ENCODE results near the gene ZNF669.

DNA sequence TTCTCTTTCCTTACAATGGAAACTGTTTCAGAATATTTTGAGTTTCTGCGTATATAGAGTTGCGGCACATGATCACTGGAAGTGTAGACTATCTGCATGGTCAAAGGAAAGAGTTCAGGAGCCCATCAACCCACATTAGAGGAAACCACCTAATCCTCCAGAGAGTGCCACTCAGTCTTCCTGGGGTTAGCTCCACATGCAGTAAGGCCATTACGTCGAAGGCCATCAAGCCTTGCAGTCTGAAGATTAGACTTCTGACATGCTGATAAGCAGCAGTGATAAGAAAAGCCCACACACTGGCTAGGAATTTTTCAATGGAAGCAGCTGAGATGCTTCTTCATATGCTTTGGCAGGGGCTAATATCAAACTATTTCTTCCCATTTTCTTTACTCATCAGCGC lies 7.6 kb downstream of the ZNF669 start:
- no peak for TF ChIP-seq EZH2 (IDR thresholded peaks at IDR 0.05; ENCODE audit: borderline replicate concordance, low read length)
- TF ChIP-seq, protein P1, sequence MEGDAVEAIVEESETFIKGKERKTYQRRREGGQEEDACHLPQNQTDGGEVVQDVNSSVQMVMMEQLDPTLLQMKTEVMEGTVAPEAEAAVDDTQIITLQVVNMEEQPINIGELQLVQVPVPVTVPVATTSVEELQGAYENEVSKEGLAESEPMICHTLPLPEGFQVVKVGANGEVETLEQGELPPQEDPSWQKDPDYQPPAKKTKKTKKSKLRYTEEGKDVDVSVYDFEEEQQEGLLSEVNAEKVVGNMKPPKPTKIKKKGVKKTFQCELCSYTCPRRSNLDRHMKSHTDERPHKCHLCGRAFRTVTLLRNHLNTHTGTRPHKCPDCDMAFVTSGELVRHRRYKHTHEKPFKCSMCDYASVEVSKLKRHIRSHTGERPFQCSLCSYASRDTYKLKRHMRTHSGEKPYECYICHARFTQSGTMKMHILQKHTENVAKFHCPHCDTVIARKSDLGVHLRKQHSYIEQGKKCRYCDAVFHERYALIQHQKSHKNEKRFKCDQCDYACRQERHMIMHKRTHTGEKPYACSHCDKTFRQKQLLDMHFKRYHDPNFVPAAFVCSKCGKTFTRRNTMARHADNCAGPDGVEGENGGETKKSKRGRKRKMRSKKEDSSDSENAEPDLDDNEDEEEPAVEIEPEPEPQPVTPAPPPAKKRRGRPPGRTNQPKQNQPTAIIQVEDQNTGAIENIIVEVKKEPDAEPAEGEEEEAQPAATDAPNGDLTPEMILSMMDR (conservative IDR thresholded peaks at IDR 0.05 in 1 of 2, IDR thresholded peaks at IDR 0.05 in 1 of 2; ENCODE audit: extremely low read depth in 1 of 2, insufficient read depth in 1 of 2, low read depth in 1 of 2, low read length in 2 of 2), result no peak
